Measurements from ENCODE around the gene SNAI1.

DNA sequence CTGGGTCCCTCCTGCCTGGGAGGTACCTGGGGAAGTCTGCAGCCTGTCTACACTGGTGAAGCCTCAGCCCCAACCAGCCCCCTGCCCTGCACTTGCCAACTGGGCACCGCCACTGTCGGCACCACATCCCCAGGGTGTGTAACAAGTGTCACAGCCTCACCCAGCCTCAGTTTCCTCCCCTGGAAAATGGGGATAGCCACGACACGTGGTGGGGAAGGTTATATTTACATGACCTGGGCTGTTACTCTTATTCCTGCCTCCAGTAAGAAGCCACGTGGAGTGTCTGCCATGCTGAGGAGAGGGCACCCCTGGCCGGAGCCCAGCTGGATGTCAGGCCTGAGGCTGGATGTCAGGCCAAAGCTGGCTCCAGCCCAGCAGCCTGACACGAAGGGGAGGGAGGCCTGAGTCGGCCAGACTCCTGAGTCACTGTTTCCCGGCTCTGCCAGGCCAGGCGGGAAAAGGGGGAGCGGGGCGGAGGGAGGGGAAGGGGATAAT, 44.9 kb downstream of the SNAI1 start:
- TF ChIP-seq CTCF (IDR thresholded peaks at IDR 0.05) (no peak), POLR2AphosphoS5 (IDR thresholded peaks at IDR 0.05) (peak in 2 of 3 donors; percentile 49 to 70), EP300 (IDR thresholded peaks at IDR 0.05; ENCODE audit: low read depth) (no peak), POLR2A (IDR thresholded peaks at IDR 0.05) (no peak)

All from transverse colon (tissue), 4 donors.